Non-pigmented ciliary epithelial cell (primary cell): ENCODE measurements around the gene RHCE.
A peak's percentile ranks its signal among the peaks of the same experiment; 100 is the strongest.
"Not testable (repeated sequence)": the region's sequence is repeated elsewhere in the genome, so short reads cannot be mapped to it uniquely, and the experiment has no call there.

Experiments used
- DNase-seq: peaks from one replicate; pipeline ENCODE4 v3.0.0-alpha.2; 2010; ENCODE audit warnings: low read depth

The RHCE gene

DNA sequence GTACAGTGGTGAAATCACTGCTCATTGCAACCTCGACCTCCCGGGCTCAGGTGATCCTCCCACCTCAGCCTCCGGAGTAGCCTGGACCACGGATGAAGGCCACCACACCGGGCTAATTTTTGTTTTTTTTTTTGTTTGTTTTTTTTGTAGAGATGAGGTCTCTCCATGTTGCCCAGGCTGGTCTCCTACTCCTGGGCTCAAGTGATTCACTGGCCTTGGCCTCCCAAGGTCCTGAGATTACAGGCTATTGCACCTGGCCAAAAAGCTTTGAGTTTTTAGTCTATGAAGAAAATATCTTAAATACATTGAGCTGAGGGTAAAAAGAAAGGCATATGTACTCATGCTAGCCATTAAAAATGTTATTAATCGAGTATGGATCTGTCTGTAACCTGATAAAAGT lies 78.9 kb downstream of the RHCE start:
- no peak for DNase-seq

DNA sequence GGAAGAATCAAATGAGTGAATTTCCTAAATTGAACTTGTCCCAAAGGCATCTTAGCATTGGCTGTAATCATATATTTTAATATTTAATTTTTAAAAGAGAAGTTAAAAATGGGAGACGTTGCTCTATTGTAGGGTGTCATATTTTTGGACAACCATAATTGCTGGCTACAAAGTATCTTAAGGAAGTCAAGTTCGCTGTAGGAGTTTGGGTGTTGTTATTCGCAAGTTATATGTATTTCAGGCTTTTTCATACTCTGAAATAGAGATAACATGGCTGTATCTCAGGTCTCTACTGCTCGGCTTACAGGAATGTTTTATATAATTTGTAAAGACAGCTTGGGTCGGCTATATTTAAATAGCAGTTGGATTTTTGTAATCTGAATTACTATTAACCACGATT lies 81.6 kb downstream of the RHCE start:
- no peak for DNase-seq

DNA sequence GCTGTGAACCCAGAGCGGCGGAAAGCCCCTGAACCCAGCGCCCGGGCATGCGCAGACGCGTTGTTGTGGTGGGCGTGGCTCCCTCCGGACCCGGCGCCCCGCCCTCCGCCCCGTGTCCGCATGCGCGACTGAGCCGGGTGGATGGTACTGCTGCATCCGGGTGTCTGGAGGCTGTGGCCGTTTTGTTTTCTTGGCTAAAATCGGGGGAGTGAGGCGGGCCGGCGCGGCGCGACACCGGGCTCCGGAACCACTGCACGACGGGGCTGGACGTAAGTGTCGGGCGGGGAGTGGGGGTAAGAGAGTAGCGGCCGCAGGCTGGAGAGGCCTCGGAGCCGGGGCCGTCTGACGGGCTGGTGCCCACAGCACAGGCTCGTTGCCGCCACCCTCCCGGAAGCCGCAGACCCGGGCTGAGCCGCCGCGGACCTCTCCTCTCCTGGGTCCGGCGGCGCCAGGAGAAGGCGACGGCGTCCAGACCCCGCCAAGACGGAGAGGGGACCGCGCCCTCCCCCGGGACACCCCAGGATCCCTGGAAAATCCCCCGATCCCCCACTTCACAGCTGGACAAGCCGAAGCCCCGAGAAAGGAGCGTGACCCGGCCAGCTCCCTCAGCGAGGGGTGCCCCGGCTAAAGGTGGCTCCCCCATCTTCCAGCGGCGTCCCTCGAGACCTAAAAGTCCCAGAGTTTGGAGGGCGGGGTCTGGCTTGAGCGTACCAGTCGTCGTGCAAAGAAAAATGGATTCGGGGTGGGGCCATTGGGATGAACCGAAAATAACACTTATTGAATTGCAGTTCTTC lies 82.2 kb downstream of the RHCE start, which contains the start of gene TMEM50A:
TMEM50A (plus strand) TSS at position 147 of the 794 bp plus-strand sequence. CDS start 2,153 bp downstream, outside the sequence.
- DNase-seq, result no peak

DNA sequence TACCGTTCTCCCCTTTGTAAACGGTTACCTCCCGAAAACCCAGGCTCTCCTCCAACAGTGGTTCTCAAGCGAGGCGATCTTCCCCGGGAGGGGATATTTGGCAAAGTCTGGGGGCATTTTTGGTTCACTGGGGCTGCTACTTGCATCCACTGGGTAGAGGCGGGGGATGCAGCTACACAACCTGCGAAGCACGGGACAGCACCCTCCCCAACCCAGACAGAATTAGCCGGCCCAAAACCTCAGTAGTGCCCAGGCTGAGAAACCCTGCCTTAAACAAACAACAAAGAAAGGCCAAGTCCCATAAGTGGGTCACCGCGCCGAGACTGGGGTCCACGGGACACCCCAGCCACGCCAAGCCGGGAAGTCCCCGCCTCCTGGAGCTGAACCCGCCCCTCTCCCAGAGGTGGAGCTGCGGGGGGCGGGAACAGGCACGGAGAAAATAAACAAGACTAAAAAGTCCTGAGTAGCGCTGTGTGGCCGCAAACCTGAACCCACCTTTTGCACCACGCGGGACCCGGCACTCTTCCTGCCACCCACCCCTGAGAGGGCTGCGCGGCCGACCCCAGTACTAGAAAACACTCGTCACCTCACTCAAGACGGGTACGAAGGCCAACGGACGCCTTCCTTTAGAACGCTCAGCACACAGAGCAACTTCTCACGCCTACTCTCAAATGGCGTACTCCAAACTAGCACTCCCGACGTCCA lies 83.0 kb downstream of the RHCE start:
- DNase-seq, result not testable (repeated sequence)

DNA sequence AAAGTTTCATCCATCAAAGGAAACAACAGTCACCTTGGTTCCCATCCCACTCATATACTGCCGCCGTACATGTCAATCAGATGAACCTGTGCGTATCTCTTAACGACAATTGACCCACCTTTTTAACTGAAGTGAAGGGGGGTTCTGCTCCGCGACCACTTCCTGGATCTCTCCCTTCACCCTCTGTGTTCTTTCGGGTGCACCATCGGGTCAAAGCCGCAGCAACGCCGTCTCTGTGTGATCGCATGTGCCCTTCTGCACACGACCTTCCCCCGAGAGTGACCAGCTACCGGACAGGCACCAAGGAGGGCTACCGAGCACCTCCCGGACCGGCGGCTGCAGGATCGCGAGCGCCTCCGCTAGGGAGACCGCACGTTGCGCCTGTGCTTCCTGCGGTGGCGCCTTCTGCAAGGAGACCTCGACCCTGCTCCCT lies 83.7 kb downstream of the RHCE start:
- not testable (repeated sequence) for DNase-seq

DNA sequence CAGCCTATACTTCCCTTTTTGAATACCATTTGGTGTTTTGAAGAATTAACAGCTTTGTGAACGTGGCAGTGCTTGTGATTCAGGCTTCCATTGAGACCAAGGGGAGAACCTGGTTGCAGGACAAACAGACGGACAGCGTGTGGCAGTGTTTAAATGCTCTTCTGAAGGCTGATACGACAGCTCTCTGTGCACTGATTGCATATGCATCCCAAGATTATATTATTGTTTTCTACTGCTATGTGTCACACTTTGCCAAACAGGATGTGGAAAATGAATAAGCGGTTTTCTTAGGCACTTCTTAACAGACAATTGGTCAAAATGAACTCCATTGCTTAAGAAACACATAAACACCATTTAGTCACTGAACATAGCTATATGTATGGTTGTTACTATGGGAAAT lies 90.7 kb downstream of the RHCE start:
- DNase-seq, result not testable (repeated sequence)

DNA sequence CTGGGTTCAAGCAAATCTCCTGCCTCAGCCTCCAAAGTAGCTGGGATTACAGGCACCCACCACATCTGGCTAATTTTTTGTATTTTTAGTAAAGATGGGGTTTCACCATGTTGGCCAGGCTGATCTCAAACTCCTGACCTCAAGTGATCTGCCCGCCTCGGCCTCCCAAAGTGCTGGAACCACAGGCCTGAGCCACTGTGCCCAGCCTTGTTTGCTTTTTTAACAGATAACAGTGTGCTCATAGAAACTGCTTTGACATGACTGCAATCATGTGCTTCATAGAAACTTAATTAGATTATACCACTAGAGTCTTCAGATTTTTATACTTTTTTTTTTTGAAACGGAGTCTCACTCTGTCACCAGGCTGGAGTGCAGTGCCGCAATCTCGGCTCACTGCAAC lies 91.3 kb downstream of the RHCE start:
- DNase-seq, result not testable (repeated sequence)

DNA sequence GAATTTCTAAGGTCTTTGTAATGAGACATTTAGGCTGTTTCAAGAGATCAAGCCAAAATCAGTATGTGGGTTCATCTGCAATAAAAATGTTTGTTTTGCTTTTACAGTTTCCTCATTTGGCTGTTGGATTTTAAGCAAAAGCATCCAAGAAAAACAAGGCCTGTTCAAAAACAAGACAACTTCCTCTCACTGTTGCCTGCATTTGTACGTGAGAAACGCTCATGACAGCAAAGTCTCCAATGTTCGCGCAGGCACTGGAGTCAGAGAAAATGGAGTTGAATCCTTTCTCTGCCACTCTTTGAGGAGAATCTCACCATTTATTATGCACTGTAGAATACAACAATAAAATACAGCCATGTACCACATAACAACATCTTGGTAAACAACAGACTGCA lies 91.8 kb downstream of the RHCE start:
- not testable (repeated sequence) for DNase-seq

DNA sequence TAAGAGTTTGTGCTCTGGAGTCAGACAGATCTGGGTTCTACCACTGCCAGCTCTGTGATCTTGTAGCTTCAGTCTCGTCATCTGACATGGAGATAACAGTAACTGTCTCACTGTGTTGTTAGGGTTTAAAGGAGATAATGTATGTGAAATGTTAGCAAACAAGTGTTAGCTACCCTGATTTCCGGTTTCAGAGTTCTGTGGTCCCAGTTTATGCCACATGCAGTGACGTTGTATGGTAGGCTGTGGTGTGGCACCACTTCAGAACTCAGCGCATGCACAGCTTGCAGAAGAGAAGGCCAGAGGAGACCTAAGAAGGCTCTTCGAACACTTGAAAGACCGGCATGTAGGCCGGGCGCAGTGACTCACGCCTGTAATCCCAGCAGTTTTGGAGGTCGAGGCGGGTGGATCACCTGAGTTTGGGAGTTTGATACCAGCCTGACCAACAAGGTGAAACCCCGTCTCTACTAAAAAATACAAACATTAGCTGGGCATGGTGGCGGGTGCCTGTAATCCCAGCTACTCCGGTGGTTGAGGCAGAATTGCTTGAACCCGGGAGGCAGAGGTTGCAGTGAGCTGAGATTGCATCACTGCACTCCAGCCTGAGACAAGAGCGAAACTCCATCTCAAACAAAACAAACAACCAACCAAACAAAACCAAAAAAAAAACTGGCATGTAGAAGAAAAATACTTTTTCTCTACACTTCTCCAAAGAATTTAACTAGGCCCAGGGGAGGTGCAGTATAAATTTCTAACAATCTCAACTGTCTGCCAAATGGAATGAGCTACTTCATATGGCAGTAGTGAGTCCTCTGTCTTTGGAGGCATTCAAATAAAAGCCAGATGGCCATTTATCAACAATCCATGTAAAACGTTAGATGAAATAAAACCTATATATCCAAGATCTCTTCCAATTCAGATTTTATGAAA lies 92.5 kb downstream of the RHCE start:
- DNase-seq, result not testable (repeated sequence)

DNA sequence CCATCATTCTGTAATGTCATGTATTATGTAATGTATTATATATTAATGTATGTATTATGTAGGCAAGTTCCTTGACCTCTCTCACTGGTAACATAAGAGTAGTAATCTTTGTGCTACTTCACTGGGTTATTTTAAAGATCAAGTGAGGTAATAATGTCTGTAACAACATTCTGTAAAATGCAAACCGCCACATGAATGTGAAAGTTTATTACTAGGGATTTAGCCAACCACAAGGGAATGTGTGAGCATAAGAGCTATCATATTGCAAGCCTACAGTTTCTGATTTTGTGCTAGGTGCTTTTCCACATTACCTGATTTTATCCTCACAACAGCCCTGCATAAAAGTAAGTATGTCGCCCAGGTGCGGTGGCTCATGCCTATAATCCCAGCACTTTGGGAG lies 96.2 kb downstream of the RHCE start:
- not testable (repeated sequence) for DNase-seq

DNA sequence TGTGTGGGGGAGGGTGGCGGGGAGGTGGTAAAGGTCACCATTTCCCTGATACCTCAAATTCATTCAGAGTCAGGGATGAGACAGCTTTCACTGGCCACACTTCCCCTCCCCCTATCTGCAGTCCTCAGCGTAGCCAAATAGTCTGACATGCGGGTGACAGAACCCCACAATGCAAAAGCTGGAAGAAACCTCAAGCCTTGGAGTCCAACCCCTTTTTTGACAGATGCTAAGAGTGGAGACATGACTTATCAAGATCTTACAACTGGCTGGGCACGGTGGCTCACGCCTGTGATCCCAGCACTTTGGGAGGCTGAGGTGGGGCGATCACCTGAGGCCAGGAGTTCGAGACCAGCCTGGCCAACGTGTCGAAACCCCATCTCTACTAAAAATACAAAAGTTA lies 98.5 kb downstream of the RHCE start:
- DNase-seq, result not testable (repeated sequence)

DNA sequence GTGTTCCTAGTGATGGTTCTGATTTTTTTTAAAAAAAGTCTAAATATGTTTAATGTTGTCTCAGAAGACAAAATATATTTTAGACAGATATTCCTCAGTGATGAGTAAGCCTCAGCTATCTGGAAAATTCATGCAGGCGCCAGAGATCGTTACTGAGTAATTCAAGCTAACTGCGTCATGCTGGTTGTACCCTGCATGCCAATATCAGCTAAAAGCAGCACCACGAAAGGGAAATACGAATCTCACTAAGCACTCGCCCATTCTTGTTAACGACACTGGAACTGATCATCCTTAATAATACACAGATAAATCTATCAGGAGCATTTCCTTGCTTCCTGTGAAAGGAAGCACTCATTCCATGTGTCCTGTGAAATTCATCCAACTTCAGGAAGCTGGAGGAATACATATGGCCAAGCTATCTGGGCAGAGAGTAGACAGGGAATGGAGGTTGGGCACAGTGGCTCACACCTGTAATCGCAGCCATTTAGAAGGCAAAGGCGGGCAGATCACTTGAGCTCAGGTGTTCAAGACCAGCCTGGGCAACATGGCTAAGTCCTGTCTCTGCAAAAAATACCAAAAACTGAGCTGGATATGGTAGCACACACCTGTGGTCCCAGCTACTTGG lies 100.2 kb downstream of the RHCE start:
- DNase-seq, result peak; percentile 46

DNA sequence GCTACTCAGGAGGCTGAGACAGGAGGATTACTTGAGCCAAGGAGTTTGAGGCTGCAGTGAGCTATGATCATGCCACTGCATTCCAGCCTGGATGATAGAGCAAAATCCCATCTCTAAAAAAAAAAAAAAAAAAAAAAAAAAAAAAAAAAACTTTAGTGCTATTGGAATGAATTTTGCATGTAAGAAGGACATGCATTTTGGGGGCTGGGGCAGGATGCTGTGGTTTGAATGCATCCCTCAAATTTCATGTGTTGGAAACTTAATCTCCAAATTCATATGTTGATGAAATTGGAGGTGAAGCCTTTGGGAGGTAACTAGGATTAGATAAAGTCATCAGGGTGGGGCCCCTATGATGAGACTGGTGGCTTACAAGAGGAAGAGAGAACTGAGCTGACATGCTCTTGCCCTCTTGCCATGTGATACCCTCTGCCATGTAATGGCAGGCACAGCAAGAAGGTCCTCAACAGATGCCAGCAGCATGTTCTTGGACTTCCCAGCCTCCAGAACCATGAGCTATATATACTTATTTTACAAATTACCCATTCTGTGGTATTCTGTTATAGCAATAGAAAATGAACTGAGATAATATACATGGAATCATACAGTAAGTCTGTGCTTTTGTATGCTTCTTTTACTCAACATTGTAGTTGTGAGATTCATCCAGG lies 107.7 kb downstream of the RHCE start:
- DNase-seq, result not testable (repeated sequence)
